Breast epithelium (tissue), 3 donors: ENCODE measurements around the gene SLC17A2.

ENCODE experiments used
- CTCF ChIP-seq, 3 donors: fragments of 450-650 bp; IDR thresholded peaks; one replicate each; pipeline ENCODE4 v1.5.1; 2016 to 2017; ENCODE audit warnings: antibody characterized with exemption in 3 of 3, mild to moderate bottlenecking in 3 of 3, moderate library complexity in 3 of 3
- POLR2AphosphoS5 ChIP-seq, 3 donors: sonication (generic); formaldehyde crosslinking; IDR thresholded peaks; one replicate each; pipeline ENCODE4 v1.6.1; 2017; ENCODE audit warnings: antibody characterized with exemption in 3 of 3

GRCh38 chr6:25888626-25889025 is 41.9 kb downstream of the SLC17A2 start:
- TF ChIP-seq CTCF (IDR thresholded peaks at IDR 0.05) (no peak), POLR2AphosphoS5 (IDR thresholded peaks at IDR 0.05) (no peak)
